DOHH2 (cell line): ENCODE results near the gene CCDC137.

Source experiments
- H3F3A ChIP-seq: fragments of 200-600 bp; sonication (generic), shearing (Covaris generic); 2 replicates; pipeline ENCODE4 v1.6.0; 2016; ENCODE audit warnings: antibody characterized with exemption, mild to moderate bottlenecking; ENCODE audit not compliant: control insufficient read depth, insufficient read depth
- H3K27ac ChIP-seq: fragments of 200-600 bp; sonication (generic); 2 replicates; pipeline ENCODE4 v1.5.1; 2014; ENCODE audit warnings: low read depth, mild to moderate bottlenecking, low read length, moderate library complexity
- H3K27me3 ChIP-seq: fragments of 200-600 bp; sonication (generic); 2 replicates; pipeline ENCODE4 v1.6.1; 2014; ENCODE audit warnings: mild to moderate bottlenecking, low read length, mixed read lengths; ENCODE audit not compliant: control insufficient read depth
- H3K36me3 ChIP-seq: fragments of 200-600 bp; sonication (generic); 2 replicates; pipeline ENCODE4 v1.6.1; 2014; ENCODE audit warnings: mild to moderate bottlenecking, low read length, moderate library complexity, mixed read lengths; ENCODE audit not compliant: control insufficient read depth
- H3K4me1 ChIP-seq: fragments of 200-600 bp; sonication (generic); 2 replicates; pipeline ENCODE4 v1.6.1; 2014; ENCODE audit warnings: mild to moderate bottlenecking, low read length, mixed read lengths; ENCODE audit not compliant: control insufficient read depth
- H3K4me2 ChIP-seq: fragments of 200-600 bp; sonication (generic); 2 replicates; pipeline ENCODE4 v1.6.0; 2014; ENCODE audit warnings: mild to moderate bottlenecking, low read length, moderate library complexity
- H3K4me3 ChIP-seq: fragments of 200-600 bp; sonication (generic); 2 replicates; pipeline ENCODE4 v1.5.1; 2014; ENCODE audit warnings: mild to moderate bottlenecking, low read length, mixed read lengths
- H3K79me2 ChIP-seq: fragments of 200-600 bp; sonication (generic); 2 replicates; pipeline ENCODE4 v1.6.1; 2014; ENCODE audit warnings: mild to moderate bottlenecking, low read length, mixed read lengths; ENCODE audit not compliant: control insufficient read depth
- H3K9me2 ChIP-seq: fragments of 200-600 bp; sonication (generic); replicated peaks from 2 replicates; pipeline ENCODE4 v1.6.1; 2014; ENCODE audit warnings: mild to moderate bottlenecking, low read length, mixed read lengths; ENCODE audit not compliant: control insufficient read depth
- H3K9me3 ChIP-seq: fragments of 200-600 bp; sonication (generic); 2 replicates; pipeline ENCODE4 v1.6.1; 2014; ENCODE audit warnings: antibody characterized with exemption, low read length, mixed read lengths; ENCODE audit not compliant: control insufficient read depth, insufficient read depth
- H4K20me1 ChIP-seq: fragments of 200-600 bp; sonication (generic); 2 replicates; pipeline ENCODE4 v1.6.0; 2014; ENCODE audit warnings: low read depth, mild to moderate bottlenecking, antibody characterized with exemption, low read length, moderate library complexity; ENCODE audit not compliant: control insufficient read depth, insufficient read depth
- CTCF ChIP-seq: fragments of 200-600 bp; sonication (generic); IDR thresholded peaks from one replicate; pipeline ENCODE4 v1.5.1; 2014; ENCODE audit warnings: antibody characterized with exemption, mild to moderate bottlenecking, low read depth, low read length; ENCODE audit not compliant: poor library complexity, severe bottlenecking
- EZH2phosphoT487 ChIP-seq: fragments of 200-600 bp; sonication (generic); IDR thresholded peaks from 2 replicates; pipeline ENCODE4 v1.6.1; 2017; ENCODE audit warnings: borderline replicate concordance, mild to moderate bottlenecking, antibody characterized with exemption, low read length, moderate library complexity, mixed read lengths

The CCDC137 gene

GRCh38 chr17:81695211-81695610 lies 28.7 kb downstream of the CCDC137 start:
- no peaks in the 10 kb centered on the region for H3K9me3 ChIP-seq
- no peak overlapping the region for H3K4me3 ChIP-seq
- H3K27me3 ChIP-seq: no peaks in the 10 kb centered on the region
- TF ChIP-seq CTCF (no peak), EZH2phosphoT487 (no peak)
- no peaks in the 10 kb centered on the region for H3K4me1 ChIP-seq
- H3K79me2 ChIP-seq: peaks cover 40% of the 10 kb centered on the region
- peaks cover 5% of the 10 kb centered on the region; the same call in 1 of the 2 replicates for H3F3A ChIP-seq
- no peak overlapping the region for H3K27ac ChIP-seq
- no peaks in the 10 kb centered on the region for H4K20me1 ChIP-seq
- H3K9me2 ChIP-seq: no peaks in the 10 kb centered on the region
- peaks cover 93% of the 10 kb centered on the region for H3K36me3 ChIP-seq
- H3K4me2 ChIP-seq: no peak overlapping the region

GRCh38 chr17:81695801-81696200 lies 29.3 kb downstream of the CCDC137 start:
- H4K20me1 ChIP-seq: no peaks in the 10 kb centered on the region
- H3K9me2 ChIP-seq: no peaks in the 10 kb centered on the region
- H3K4me3 ChIP-seq: no peak overlapping the region
- H3F3A ChIP-seq: peaks cover 5% of the 10 kb centered on the region; the same call in 1 of the 2 replicates
- TF ChIP-seq CTCF: no peak
- no peak for TF ChIP-seq EZH2phosphoT487
- H3K4me1 ChIP-seq: peaks cover 4% of the 10 kb centered on the region
- no peaks in the 10 kb centered on the region for H3K9me3 ChIP-seq
- no peak overlapping the region for H3K27ac ChIP-seq
- H3K79me2 ChIP-seq: peaks cover 46% of the 10 kb centered on the region
- peaks cover 93% of the 10 kb centered on the region for H3K36me3 ChIP-seq
- no peaks in the 10 kb centered on the region for H3K27me3 ChIP-seq
- no peak overlapping the region for H3K4me2 ChIP-seq

DNA sequence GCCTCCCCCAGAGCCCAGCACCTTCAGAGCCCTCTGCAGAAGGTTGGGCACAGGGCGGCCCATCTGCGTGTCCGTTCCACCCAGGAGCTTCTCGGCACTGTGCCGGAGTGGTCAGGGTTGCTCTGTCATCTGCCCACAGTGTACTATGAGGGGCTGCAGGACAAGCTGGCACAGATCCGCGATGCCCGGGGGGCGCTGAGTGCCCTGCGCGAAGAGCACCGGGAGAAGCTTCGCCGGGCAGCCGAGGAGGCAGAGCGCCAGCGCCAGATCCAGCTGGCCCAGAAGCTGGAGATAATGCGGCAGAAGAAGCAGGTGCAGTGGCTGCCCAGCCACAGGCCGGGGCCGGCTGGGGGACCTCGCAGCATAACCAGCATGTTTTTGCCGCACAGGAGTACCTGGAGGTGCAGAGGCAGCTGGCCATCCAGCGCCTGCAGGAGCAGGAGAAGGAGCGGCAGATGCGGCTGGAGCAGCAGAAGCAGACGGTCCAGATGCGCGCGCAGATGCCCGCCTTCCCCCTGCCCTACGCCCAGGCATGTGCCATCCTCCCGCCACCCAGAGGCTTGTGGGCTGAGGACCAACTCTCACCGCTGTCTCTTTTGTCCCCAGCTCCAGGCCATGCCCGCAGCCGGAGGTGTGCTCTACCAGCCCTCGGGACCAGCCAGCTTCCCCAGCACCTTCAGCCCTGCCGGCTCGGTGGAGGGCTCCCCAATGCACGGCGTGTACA lies 29.8 kb downstream of the CCDC137 start:
- Histone ChIP-seq H3K4me3 (no peak overlapping the region), H3K27me3 (no peaks in the 10 kb centered on the region), H3K36me3 (peaks cover 93% of the 10 kb centered on the region), H3K27ac (no peak overlapping the region), H4K20me1 (peaks cover 5% of the 10 kb centered on the region; the same call in 1 of the 2 replicates), H3K4me2 (no peak overlapping the region), H3K9me3 (no peaks in the 10 kb centered on the region), H3K9me2 (no peaks in the 10 kb centered on the region), H3K4me1 (peaks cover 10% of the 10 kb centered on the region), H3K79me2 (peaks cover 52% of the 10 kb centered on the region), H3F3A (peaks cover 5% of the 10 kb centered on the region; the same call in 1 of the 2 replicates)
- TF ChIP-seq EZH2phosphoT487: no peak
- TF ChIP-seq CTCF: no peak
